Body of pancreas (tissue), 4 donors: Measurements from ENCODE around the gene FYB1. TPM values are rescaled to one million over a fixed set of nuclear protein-coding genes. Genes with fewer than 3 reads are reported as not detected.

Source experiments
- ATAC-seq: fragments of 150-250 bp; one replicate; pipeline ENCODE4 v1.9.1; 2016
- DNase-seq, 4 donors: peaks; one replicate each; pipeline ENCODE4 v3.0.0-alpha.2; 2019
- H3K27ac ChIP-seq, 4 donors: fragments of 200-600 bp; sonication (generic); 1 replicate in 3 of 4; 2 replicates in 1 of 4; pipeline versions ENCODE4 v1.5.1 to v1.6.1; 2016 to 2019; ENCODE audit warnings: mild to moderate bottlenecking in 1 of 4, mixed read lengths in 1 of 4, moderate library complexity in 1 of 4
- H3K27me3 ChIP-seq, 2 donors: fragments of 200-600 bp; sonication (generic); one replicate each; pipeline ENCODE4 v1.6.0; 2016; ENCODE audit warnings: mild to moderate bottlenecking in 1 of 2
- H3K36me3 ChIP-seq, 2 donors: fragments of 200-600 bp; sonication (generic); replicated peaks in 1 of 2; 2 replicates each; pipeline ENCODE4 v1.5.1; 2016; ENCODE audit warnings: low read depth in 2 of 2; ENCODE audit not compliant: insufficient read depth in 1 of 2
- H3K4me1 ChIP-seq: fragments of 200-600 bp; sonication (generic); one replicate; pipeline ENCODE4 v1.6.0; 2016
- H3K4me3 ChIP-seq, 2 donors: fragments of 200-600 bp; sonication (generic); 1 replicate in 1 of 2; 2 replicates in 1 of 2; pipeline ENCODE4 v1.5.1; 2016 to 2019
- H3K9me3 ChIP-seq, 3 donors: fragments of 200-600 bp; sonication (generic); 1 replicate in 2 of 3; 2 replicates in 1 of 3; pipeline ENCODE4 v1.5.1; 2016
- POLR2A ChIP-seq, 3 donors: fragments of 450-650 bp; IDR thresholded peaks; one replicate each; pipeline ENCODE4 v1.6.1; 2016; ENCODE audit warnings: antibody characterized with exemption in 3 of 3, mild to moderate bottlenecking in 2 of 3
- WGBS, 2 donors: methylation state at CpG; one replicate each; pipeline ENCODE4 v1.1.5; 2017; 5-methylcytosine and 5-hydroxymethylcytosine counted together
- intact Hi-C: fragments of 100-400 bp; cut with DNase I; formaldehyde crosslinking; loops from one replicate; pipeline ENCODE4 v1.15.1; 2023
- total RNA-seq, 2 donors: library from RNA; depleted of rRNA; stranded (reverse); fragments of >200 nt; gene quantifications; one replicate each; pipeline ENCODE4 v1.1.0, GENCODE V29; 2016
- TF ChIP-seq, protein P1 (sequence below), 7 experiments: fragments of 450-650 bp in 4 of 7; fragments of 200-600 bp in 3 of 7; sonication (generic) in 3 of 7; IDR thresholded peaks; one replicate each; pipeline ENCODE4 v1.5.1; 2016 to 2019; ENCODE audit warnings: antibody characterized with exemption in 7 of 7

The FYB1 gene
- total RNA-seq, 2 donors from 2014 or later = 2.9 to 3.0 TPM

DNA sequence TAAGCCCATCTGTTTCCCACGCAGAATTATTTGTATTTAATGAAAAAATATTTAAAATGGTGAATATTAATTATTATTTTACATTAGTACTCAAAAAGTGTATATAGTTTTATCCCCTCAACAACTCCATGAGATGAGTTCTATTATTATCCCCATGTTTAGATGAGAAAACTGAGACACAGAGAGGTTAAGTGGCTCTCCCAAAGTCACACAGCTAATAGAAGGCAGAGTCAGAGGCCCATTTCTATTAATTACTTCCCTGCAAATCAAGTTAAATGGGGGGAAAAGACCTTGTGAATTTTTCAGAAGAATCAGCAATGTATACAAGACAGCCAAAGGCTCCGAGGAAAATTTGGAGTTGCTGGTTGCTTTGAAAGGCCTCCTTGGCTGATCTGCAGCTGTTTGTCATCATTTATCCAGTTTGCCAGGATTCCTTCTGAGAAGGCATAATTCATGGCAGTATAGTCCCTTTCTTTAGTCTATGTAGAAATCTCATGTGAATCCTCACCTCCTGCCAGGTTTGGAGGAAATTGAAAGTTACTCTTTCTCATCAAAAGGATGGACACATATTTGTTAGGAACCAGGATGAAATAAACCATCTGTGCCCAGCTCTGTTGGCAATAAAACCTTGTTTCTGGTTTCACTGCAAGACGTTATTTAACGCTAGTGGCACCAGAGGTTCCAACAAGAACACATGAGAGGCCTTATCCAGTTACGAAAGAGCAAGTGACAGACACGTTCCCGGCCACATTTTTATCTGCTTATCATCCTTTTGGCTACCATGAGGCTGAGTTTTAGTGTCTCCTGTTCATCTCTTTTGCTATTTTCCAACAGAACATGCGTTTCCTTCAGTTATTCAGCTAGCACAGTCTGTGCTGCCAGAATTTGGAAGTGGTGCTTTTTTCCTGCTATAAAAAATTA, 621 bp downstream of the FYB1 start:
- H3K4me1 ChIP-seq = no peaks in the 10 kb centered on the region
- peak overlapping the region in 1 of 4 donors; percentile 38 for H3K27ac ChIP-seq
- WGBS, 2 donors = 46 to 58% methylated on average over 8 of the region's 8 CpGs
- peak; percentile 31 for ATAC-seq
- H3K9me3 ChIP-seq = no peaks in the 10 kb centered on the region
- no peaks in the 10 kb centered on the region for H3K27me3 ChIP-seq
- H3K36me3 ChIP-seq = no peaks in the 10 kb centered on the region
- no peak for TF ChIP-seq POLR2A (IDR thresholded peaks at IDR 0.05)
- TF ChIP-seq, protein P1, sequence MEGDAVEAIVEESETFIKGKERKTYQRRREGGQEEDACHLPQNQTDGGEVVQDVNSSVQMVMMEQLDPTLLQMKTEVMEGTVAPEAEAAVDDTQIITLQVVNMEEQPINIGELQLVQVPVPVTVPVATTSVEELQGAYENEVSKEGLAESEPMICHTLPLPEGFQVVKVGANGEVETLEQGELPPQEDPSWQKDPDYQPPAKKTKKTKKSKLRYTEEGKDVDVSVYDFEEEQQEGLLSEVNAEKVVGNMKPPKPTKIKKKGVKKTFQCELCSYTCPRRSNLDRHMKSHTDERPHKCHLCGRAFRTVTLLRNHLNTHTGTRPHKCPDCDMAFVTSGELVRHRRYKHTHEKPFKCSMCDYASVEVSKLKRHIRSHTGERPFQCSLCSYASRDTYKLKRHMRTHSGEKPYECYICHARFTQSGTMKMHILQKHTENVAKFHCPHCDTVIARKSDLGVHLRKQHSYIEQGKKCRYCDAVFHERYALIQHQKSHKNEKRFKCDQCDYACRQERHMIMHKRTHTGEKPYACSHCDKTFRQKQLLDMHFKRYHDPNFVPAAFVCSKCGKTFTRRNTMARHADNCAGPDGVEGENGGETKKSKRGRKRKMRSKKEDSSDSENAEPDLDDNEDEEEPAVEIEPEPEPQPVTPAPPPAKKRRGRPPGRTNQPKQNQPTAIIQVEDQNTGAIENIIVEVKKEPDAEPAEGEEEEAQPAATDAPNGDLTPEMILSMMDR (IDR thresholded peaks at IDR 0.05) = no peak
- no peak overlapping the region for H3K4me3 ChIP-seq
- intact Hi-C loops = no loop called here
- peak in 1 of 4 donors; percentile 24 for DNase-seq

- Histone ChIP-seq H3K9me3 (no peaks in the 10 kb centered on the region), H3K27me3 (no peaks in the 10 kb centered on the region), H3K27ac (no peak overlapping the region), H3K36me3 (no peaks in the 10 kb centered on the region), H3K4me3 (no peak overlapping the region), H3K4me1 (no peaks in the 10 kb centered on the region)
- DNase-seq (peak; percentile 78 to 86 (median 82)), ATAC-seq (peak; percentile 82)
- TF ChIP-seq, protein P1 (IDR thresholded peaks at IDR 0.05) = peak; percentile 85 to 97 (median 92)
- no peak for TF ChIP-seq POLR2A (IDR thresholded peaks at IDR 0.05)
- intact Hi-C loops = no loop called here
- 52 to 56% methylated on average over 16 of the region's 16 CpGs for WGBS, 2 donors
These were observed 1.7 kb downstream of the FYB1 start for GRCh38 chr5:39217365-39218281.

DNA sequence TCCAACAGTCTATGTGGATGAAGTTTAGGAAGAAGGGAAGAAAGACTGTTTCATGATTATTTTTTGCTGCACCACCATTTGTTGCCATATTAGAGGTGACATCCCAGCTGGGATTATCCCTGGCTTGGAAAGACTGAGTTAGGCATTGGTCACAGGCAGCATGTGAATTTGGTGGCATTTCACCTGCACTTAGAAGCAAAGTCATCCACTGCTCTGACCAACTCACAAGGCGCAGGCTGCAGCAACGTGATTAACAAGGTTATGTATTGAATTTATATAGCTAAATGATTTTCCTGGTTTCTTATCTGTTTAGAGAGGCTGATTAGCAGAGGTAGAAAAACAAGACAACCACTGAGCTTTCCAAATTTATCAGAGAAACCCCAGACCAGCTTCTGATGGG, 2.7 kb downstream of the FYB1 start:
- DNase-seq (no peak), ATAC-seq (no peak)
- Histone ChIP-seq H3K36me3 (no peaks in the 10 kb centered on the region), H3K9me3 (no peaks in the 10 kb centered on the region), H3K27me3 (no peaks in the 10 kb centered on the region), H3K4me1 (no peaks in the 10 kb centered on the region), H3K4me3 (no peak overlapping the region), H3K27ac (no peak overlapping the region)
- intact Hi-C loops = no loop called here
- 40 to 49% methylated on average over 2 of the region's 2 CpGs for WGBS, 2 donors
- TF ChIP-seq, protein P1 (IDR thresholded peaks at IDR 0.05) = no peak
- TF ChIP-seq POLR2A (IDR thresholded peaks at IDR 0.05) = no peak

DNA sequence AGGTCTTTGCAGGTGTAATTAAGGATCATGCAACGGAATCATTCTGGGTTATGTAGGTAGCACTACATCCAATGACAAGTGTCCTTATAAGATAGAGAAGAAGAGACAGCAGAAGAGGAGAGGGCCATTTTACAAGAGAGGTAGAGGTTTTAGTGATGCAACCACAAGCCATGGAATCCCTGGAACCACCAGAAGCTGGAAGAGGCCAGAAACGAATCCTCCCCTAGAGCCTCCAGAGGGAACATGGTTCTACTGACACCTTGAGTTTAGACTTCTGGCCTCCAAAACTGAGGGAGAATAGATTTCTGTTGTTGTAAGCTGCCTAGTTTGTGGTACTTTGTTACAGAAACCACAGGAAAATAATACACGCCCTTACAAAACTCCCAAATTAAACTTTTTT, 3.5 kb downstream of the FYB1 start:
- 41 to 49% methylated on average over 3 of the region's 3 CpGs for WGBS, 2 donors
- no peak for ATAC-seq

More for the DNA sequence above, 3.5 kb downstream of the FYB1 start:
- Histone ChIP-seq H3K27me3 (no peaks in the 10 kb centered on the region), H3K27ac (no peak overlapping the region), H3K36me3 (no peaks in the 10 kb centered on the region), H3K4me1 (no peaks in the 10 kb centered on the region), H3K9me3 (no peaks in the 10 kb centered on the region), H3K4me3 (no peak overlapping the region)
- no peak for DNase-seq
- intact Hi-C loops = no loop called here
- TF ChIP-seq, protein P1 (IDR thresholded peaks at IDR 0.05) = no peak
- no peak for TF ChIP-seq POLR2A (IDR thresholded peaks at IDR 0.05)
